CD4-positive, alpha-beta T cell (primary cell): ENCODE results near the gene FEZ2. TPM values are rescaled to one million over a fixed set of nuclear protein-coding genes. Genes with fewer than 3 reads are reported as not detected.
A peak's percentile ranks its signal among the peaks of the same experiment; 100 is the strongest.

Experiments
- ATAC-seq: fragments of 200-7000 bp; cut with Tn5 transposase; one replicate; pipeline ENCODE4 v1.10.0; 2022; ENCODE audit warnings: mild to moderate bottlenecking; ENCODE audit not compliant: poor library complexity
- CTCF ChIA-PET: fragments of 350-600 bp; sonication (Branson Sonifier 250); formaldehyde crosslinking; loops from one replicate; lab custom pipeline; 2021; ENCODE audit warnings: antibody characterized with exemption, inconsistent platforms; lab: Charles Lee
- POLR2A ChIA-PET: fragments of 350-600 bp; sonication (Branson Sonifier 250); formaldehyde crosslinking; loops from one replicate; lab custom pipeline; 2021; ENCODE audit warnings: antibody characterized with exemption, inconsistent platforms; lab: Charles Lee
- DNase-seq, 14 experiments: peaks; one replicate each; pipeline ENCODE4 v3.0.0-alpha.2; 2013 to 2020; ENCODE audit warnings: mixed read lengths in 2 of 14
- H3K27ac ChIP-seq, 2 donors: one replicate each; pipeline versions ENCODE4 v1.5.1 to v1.7.0; 2013; ENCODE audit warnings: low read length in 2 of 2, low read depth in 1 of 2, mild to moderate bottlenecking in 1 of 2
- H3K27me3 ChIP-seq, 2 experiments: 1 replicate in 1 of 2; 2 replicates in 1 of 2; pipeline versions ENCODE4 v1.6.1 to v1.7.0; 2013; ENCODE audit warnings: low read length in 2 of 2, control low read depth in 1 of 2, mild to moderate bottlenecking in 1 of 2, moderate library complexity in 1 of 2; ENCODE audit not compliant: insufficient read depth in 2 of 2, control insufficient read depth in 1 of 2
- H3K36me3 ChIP-seq: one replicate; pipeline ENCODE4 v1.6.1; 2013; ENCODE audit warnings: low read length, control low read depth; ENCODE audit not compliant: insufficient read depth
- H3K4me1 ChIP-seq: one replicate; pipeline ENCODE4 v1.6.1; 2013; ENCODE audit warnings: low read length, control low read depth; ENCODE audit not compliant: insufficient read depth
- H3K4me3 ChIP-seq: one replicate; pipeline ENCODE4 v1.5.1; 2013; ENCODE audit warnings: mild to moderate bottlenecking, low read length, moderate library complexity
- H3K9me3 ChIP-seq, 2 experiments: 1 replicate in 1 of 2; 2 replicates in 1 of 2; pipeline versions ENCODE4 v1.6.1 to v1.7.0; 2013; ENCODE audit warnings: low read length in 2 of 2, mild to moderate bottlenecking in 2 of 2, control low read depth in 1 of 2, moderate library complexity in 1 of 2; ENCODE audit not compliant: control insufficient read depth in 1 of 2, insufficient read depth in 1 of 2
- H3K27ac Mint-ChIP-seq: one replicate; pipeline ENCODE4 v1.8.0; 2020; ENCODE audit warnings: mixed read lengths
- H3K27me3 Mint-ChIP-seq: one replicate; pipeline ENCODE4 v1.8.0; 2021; ENCODE audit warnings: mixed read lengths
- H3K36me3 Mint-ChIP-seq: one replicate; pipeline ENCODE4 v1.8.0; 2021; ENCODE audit warnings: low read depth, mixed read lengths
- H3K4me1 Mint-ChIP-seq: one replicate; pipeline ENCODE4 v1.8.0; 2021; ENCODE audit warnings: low read depth, mixed read lengths
- H3K4me3 Mint-ChIP-seq: one replicate; pipeline ENCODE4 v1.8.0; 2020; ENCODE audit warnings: mild to moderate bottlenecking, mixed read lengths
- H3K9me3 Mint-ChIP-seq: one replicate; pipeline ENCODE4 v1.8.0; 2020; ENCODE audit warnings: mixed read lengths
- intact Hi-C, 2 experiments: fragments of 100-400 bp; cut with DNase I in 1 of 2; cut with micrococcal nuclease in 1 of 2; formaldehyde crosslinking; loops; one replicate each; pipeline versions ENCODE4 v1.15.1 to v1.9.0; 2023 to 2025; cut with DNase I, micrococcal nuclease
- total RNA-seq, 174 experiments: library from RNA in 2 of 174; stranded (reverse) in 2 of 174; gene quantifications; one replicate each; pipeline ENCODE4 v1.2.3 and lab custom pipeline; 2021 to 2026
- TF ChIP-seq, protein P1 (sequence below): fragments of 200-600 bp; IDR thresholded peaks from one replicate; pipeline ENCODE4 v1.8.0; 2022; ENCODE audit warnings: antibody characterized with exemption, mild to moderate bottlenecking

FEZ2 gene
- total RNA-seq, 2 experiments from 2014 or later: 4.8 to 5.6 TPM

DNA sequence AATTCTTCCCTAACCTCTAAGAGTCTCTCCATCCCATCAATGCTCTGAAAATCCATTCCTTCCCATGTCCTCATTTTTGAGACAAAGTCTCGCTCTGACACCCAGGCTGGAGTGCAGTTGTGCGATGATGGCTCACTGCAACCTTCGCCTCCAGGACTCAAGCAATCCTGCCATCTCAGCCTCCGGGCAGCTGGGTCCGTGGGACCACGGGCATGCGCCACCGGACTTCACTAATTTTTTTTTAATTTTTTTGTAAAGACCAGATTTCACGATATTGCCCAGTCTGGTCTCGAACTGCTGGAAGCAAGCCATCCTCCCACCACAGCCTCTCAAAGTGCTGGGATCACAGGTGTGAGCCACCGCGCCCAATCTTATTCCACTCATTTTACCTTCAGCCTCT is 1.6 kb downstream of the FEZ2 start:
- Mint-ChIP-seq H3K27me3 (no peaks in the 10 kb centered on the region), H3K4me3 (peak overlapping the region; percentile 97), H3K9me3 (no peaks in the 10 kb centered on the region), H3K36me3 (peaks cover 4% of the 10 kb centered on the region), H3K27ac (no peak overlapping the region), H3K4me1 (peaks cover 49% of the 10 kb centered on the region)
- ChIA-PET POLR2A (no interaction called here), CTCF (no interaction called here)
- Histone ChIP-seq H3K27ac (no peak overlapping the region), H3K36me3 (no peaks in the 10 kb centered on the region), H3K4me3 (no peak overlapping the region), H3K4me1 (peaks cover 22% of the 10 kb centered on the region), H3K27me3 (no peaks in the 10 kb centered on the region), H3K9me3 (no peaks in the 10 kb centered on the region)
- TF ChIP-seq, protein P1, sequence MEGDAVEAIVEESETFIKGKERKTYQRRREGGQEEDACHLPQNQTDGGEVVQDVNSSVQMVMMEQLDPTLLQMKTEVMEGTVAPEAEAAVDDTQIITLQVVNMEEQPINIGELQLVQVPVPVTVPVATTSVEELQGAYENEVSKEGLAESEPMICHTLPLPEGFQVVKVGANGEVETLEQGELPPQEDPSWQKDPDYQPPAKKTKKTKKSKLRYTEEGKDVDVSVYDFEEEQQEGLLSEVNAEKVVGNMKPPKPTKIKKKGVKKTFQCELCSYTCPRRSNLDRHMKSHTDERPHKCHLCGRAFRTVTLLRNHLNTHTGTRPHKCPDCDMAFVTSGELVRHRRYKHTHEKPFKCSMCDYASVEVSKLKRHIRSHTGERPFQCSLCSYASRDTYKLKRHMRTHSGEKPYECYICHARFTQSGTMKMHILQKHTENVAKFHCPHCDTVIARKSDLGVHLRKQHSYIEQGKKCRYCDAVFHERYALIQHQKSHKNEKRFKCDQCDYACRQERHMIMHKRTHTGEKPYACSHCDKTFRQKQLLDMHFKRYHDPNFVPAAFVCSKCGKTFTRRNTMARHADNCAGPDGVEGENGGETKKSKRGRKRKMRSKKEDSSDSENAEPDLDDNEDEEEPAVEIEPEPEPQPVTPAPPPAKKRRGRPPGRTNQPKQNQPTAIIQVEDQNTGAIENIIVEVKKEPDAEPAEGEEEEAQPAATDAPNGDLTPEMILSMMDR: no peak
- DNase-seq (no peak), ATAC-seq (no peak)
- intact Hi-C loops: loop anchor here in 1 of 2 experiments (10.0 kb wide), 2 partner anchors 352 to 598 kb away; partner anchors contain the start of gene CEBPZOS

DNA sequence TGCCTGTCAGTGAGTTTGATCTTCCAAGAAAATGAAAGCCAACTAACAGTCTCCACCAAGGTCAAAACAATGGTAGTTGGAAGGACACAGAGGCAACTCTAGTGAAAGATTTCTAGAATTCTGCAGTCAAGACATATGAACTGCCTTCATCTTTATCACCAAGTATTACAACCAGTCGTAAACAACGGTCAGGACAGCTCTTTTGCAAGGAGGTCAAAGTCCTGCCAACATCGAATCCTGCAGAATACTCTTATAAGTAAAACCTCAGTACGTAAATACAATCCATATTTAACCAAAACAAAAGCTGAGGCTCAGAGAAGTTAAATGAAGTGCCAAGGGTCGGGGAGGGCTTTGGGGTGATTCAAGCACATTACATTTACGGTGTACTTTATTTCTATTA is 3.1 kb downstream of the FEZ2 start:
- Mint-ChIP-seq H3K27ac (no peak overlapping the region), H3K9me3 (no peaks in the 10 kb centered on the region), H3K36me3 (peaks cover 16% of the 10 kb centered on the region), H3K27me3 (no peaks in the 10 kb centered on the region), H3K4me1 (peaks cover 56% of the 10 kb centered on the region), H3K4me3 (peak overlapping the region; percentile 3)
- TF ChIP-seq, protein P1: no peak
- DNase-seq: no peak
- no peaks in the 10 kb centered on the region for H3K27me3 ChIP-seq
- peaks cover 8% of the 10 kb centered on the region for H3K36me3 ChIP-seq
- no peak overlapping the region for H3K4me3 ChIP-seq
- CTCF ChIA-PET: no interaction called here
- H3K27ac ChIP-seq: no peak overlapping the region
- POLR2A ChIA-PET: no interaction called here
- H3K9me3 ChIP-seq: no peaks in the 10 kb centered on the region
- peaks cover 22% of the 10 kb centered on the region for H3K4me1 ChIP-seq
- intact Hi-C loops: loop anchor here in 1 of 2 experiments (10.0 kb wide), 2 partner anchors 350 to 600 kb away; partner anchors contain the start of gene CEBPZOS
- ATAC-seq: no peak

DNA sequence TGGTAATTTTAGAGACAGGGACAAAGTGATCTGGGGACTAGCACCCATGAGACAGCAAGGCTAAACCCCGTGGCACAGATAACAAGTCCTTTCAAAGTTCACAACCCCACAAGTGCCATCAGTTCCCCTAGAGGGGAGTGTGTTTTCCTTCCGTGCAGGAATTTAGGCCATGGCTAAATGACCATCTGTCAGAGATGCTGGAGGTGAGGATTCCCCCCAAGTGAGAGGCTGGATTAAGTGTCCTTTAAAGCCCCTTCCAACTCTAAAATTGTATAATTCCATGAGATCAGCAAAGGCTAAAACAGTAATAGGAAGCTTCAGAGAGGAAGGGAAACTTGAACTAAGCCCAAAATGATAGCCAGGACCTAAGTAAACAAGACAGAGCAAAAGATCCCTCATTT is 8.7 kb downstream of the FEZ2 start:
- Mint-ChIP-seq H3K4me3 (no peak overlapping the region), H3K27ac (no peak overlapping the region), H3K36me3 (peaks cover 56% of the 10 kb centered on the region), H3K27me3 (no peaks in the 10 kb centered on the region), H3K9me3 (no peaks in the 10 kb centered on the region), H3K4me1 (peaks cover 26% of the 10 kb centered on the region)
- H3K27me3 ChIP-seq: no peaks in the 10 kb centered on the region
- intact Hi-C loops: no loop called here
- TF ChIP-seq, protein P1: no peak
- ChIA-PET CTCF (no interaction called here), POLR2A (no interaction called here)
- no peak overlapping the region for H3K27ac ChIP-seq
- no peak for ATAC-seq
- no peak for DNase-seq
- H3K4me3 ChIP-seq: no peak overlapping the region
- peaks cover 17% of the 10 kb centered on the region for H3K36me3 ChIP-seq
- no peaks in the 10 kb centered on the region for H3K9me3 ChIP-seq
- H3K4me1 ChIP-seq: no peaks in the 10 kb centered on the region
